Fibroblast of lung (primary cell): ENCODE measurements around the gene NCF4. TPM values are rescaled to one million over a fixed set of nuclear protein-coding genes. Genes with fewer than 3 reads are reported as not detected.

Source experiments
- DNase-seq, 2 donors: peaks; one replicate each; pipeline versions ENCODE4 v3.0.0 to v3.0.0-alpha.2; 2010; ENCODE audit warnings: low read depth in 2 of 2
- H2AFZ ChIP-seq: 2 replicates; pipeline ENCODE4 v1.5.1; 2012; ENCODE audit warnings: low read length, control low read depth, inconsistent platforms
- H3K27ac ChIP-seq: 2 replicates; pipeline ENCODE4 v1.5.1; 2011; ENCODE audit warnings: low read length, control low read depth; ENCODE audit not compliant: insufficient read depth
- H3K27me3 ChIP-seq: 2 replicates; pipeline ENCODE4 v1.5.1; 2011; ENCODE audit warnings: mild to moderate bottlenecking, low read length; ENCODE audit not compliant: control insufficient read depth, insufficient read depth
- H3K36me3 ChIP-seq: 2 replicates; pipeline ENCODE4 v1.5.1; 2011; ENCODE audit warnings: low read length; ENCODE audit not compliant: control insufficient read depth, insufficient read depth
- H3K4me1 ChIP-seq: 2 replicates; pipeline ENCODE4 v1.5.1; 2011; ENCODE audit warnings: low read length; ENCODE audit not compliant: control insufficient read depth, insufficient read depth; ENCODE audit errors: extremely low read depth
- H3K4me2 ChIP-seq: 2 replicates; pipeline ENCODE4 v1.5.1; 2011; ENCODE audit warnings: low read length, control low read depth; ENCODE audit not compliant: insufficient read depth; ENCODE audit errors: extremely low read depth
- H3K4me3 ChIP-seq, 4 experiments: fragments of 200-600 bp in 1 of 4; sonication (generic) in 1 of 4; replicated peaks in 1 of 4; 2 replicates each; pipeline ENCODE4 v1.5.1; 2011 to 2016; ENCODE audit warnings: low read length in 4 of 4, low read depth in 3 of 4, mild to moderate bottlenecking in 3 of 4, control low read depth in 2 of 4, inconsistent platforms in 1 of 4, mixed read lengths in 1 of 4; ENCODE audit not compliant: insufficient read depth in 1 of 4; ENCODE audit errors: control extremely low read depth in 1 of 4
- H3K79me2 ChIP-seq: 2 replicates; pipeline ENCODE4 v1.5.1; 2012; ENCODE audit warnings: mild to moderate bottlenecking, low read length, inconsistent platforms; ENCODE audit not compliant: control insufficient read depth, insufficient read depth
- H3K9ac ChIP-seq: 2 replicates; pipeline ENCODE4 v1.5.1; 2011; ENCODE audit warnings: mild to moderate bottlenecking, low read length, control low read depth; ENCODE audit not compliant: insufficient read depth
- H3K9me3 ChIP-seq: 2 replicates; pipeline ENCODE4 v1.5.1; 2012; ENCODE audit warnings: low read depth, low read length; ENCODE audit not compliant: control insufficient read depth, insufficient read depth
- H4K20me1 ChIP-seq: 2 replicates; pipeline ENCODE4 v1.5.1; 2011; ENCODE audit warnings: low read length; ENCODE audit not compliant: control insufficient read depth, insufficient read depth; ENCODE audit errors: extremely low read depth
- EZH2 ChIP-seq: IDR thresholded peaks from 2 replicates; pipeline ENCODE4 v1.5.1; 2012; ENCODE audit warnings: low read length, control low read depth, mild to moderate bottlenecking; ENCODE audit errors: missing control alignments
- polyA plus RNA-seq, 2 donors: library from polyadenylated mRNA; depleted of rRNA in 1 of 2; stranded (reverse) in 1 of 2; unstranded in 1 of 2; fragments of >200 nt; gene quantifications; 2 replicates each; pipeline ENCODE4 v1.2.1, GENCODE V29; 2011 to 2012; ENCODE audit warnings: missing spikeins in 1 of 2
- total RNA-seq: library from RNA; depleted of rRNA; stranded (reverse); fragments of >200 nt; gene quantifications from 2 replicates; pipeline ENCODE4 v1.2.1, GENCODE V29; 2014
- TF ChIP-seq, protein P1 (sequence below), 2 donors: IDR thresholded peaks in 1 of 2; conservative IDR thresholded peaks in 1 of 2; 1 replicate in 1 of 2; 2 replicates in 1 of 2; pipeline ENCODE4 v1.5.1; 2011 to 2012; ENCODE audit warnings: low read length in 2 of 2, control low read depth in 1 of 2, inconsistent platforms in 1 of 2, low read depth in 1 of 2, mild to moderate bottlenecking in 1 of 2

NCF4 gene
- total and polyA plus RNA-seq, 2 donors (not counting 1 experiment from before 2014, with no cell fraction given) = not detected

DNA sequence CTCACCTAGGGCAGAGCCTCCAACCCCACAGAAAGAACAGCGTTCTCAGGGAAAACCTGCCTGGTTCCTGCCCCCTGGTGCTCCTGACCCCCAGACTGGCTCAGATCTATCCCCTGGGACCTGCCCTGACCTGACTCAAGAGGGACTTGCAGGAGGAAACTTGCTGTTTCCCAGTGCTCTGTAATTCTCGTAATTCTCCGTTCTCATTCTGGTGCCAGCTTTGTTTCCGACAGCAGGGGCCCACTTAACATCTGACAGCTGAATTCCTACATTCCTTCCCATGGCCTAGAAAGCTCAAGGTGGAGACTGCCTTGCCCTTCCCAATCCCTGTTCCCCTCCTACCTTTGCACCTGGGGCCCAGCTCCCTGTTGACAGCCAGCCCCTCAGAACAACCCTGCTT lies 40.1 kb downstream of the NCF4 start:
- DNase-seq = no peak
- no peaks in the 10 kb centered on the region for H3K27me3 ChIP-seq
- H3K4me3 ChIP-seq = no peak overlapping the region
- no peak overlapping the region for H3K4me2 ChIP-seq
- no peak overlapping the region for H3K9ac ChIP-seq
- H3K36me3 ChIP-seq = no peaks in the 10 kb centered on the region
- TF ChIP-seq, protein P1, sequence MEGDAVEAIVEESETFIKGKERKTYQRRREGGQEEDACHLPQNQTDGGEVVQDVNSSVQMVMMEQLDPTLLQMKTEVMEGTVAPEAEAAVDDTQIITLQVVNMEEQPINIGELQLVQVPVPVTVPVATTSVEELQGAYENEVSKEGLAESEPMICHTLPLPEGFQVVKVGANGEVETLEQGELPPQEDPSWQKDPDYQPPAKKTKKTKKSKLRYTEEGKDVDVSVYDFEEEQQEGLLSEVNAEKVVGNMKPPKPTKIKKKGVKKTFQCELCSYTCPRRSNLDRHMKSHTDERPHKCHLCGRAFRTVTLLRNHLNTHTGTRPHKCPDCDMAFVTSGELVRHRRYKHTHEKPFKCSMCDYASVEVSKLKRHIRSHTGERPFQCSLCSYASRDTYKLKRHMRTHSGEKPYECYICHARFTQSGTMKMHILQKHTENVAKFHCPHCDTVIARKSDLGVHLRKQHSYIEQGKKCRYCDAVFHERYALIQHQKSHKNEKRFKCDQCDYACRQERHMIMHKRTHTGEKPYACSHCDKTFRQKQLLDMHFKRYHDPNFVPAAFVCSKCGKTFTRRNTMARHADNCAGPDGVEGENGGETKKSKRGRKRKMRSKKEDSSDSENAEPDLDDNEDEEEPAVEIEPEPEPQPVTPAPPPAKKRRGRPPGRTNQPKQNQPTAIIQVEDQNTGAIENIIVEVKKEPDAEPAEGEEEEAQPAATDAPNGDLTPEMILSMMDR (conservative IDR thresholded peaks at IDR 0.05 in 1 of 2, IDR thresholded peaks at IDR 0.05 in 1 of 2; ENCODE audit: low read depth in 1 of 2, low read length in 2 of 2) = no peak
- no peak for TF ChIP-seq EZH2
- H4K20me1 ChIP-seq = no peaks in the 10 kb centered on the region
- no peak overlapping the region for H3K27ac ChIP-seq
- H3K79me2 ChIP-seq = no peaks in the 10 kb centered on the region
- no peaks in the 10 kb centered on the region for H3K4me1 ChIP-seq
- no peak overlapping the region for H2AFZ ChIP-seq
- no peaks in the 10 kb centered on the region for H3K9me3 ChIP-seq

DNA sequence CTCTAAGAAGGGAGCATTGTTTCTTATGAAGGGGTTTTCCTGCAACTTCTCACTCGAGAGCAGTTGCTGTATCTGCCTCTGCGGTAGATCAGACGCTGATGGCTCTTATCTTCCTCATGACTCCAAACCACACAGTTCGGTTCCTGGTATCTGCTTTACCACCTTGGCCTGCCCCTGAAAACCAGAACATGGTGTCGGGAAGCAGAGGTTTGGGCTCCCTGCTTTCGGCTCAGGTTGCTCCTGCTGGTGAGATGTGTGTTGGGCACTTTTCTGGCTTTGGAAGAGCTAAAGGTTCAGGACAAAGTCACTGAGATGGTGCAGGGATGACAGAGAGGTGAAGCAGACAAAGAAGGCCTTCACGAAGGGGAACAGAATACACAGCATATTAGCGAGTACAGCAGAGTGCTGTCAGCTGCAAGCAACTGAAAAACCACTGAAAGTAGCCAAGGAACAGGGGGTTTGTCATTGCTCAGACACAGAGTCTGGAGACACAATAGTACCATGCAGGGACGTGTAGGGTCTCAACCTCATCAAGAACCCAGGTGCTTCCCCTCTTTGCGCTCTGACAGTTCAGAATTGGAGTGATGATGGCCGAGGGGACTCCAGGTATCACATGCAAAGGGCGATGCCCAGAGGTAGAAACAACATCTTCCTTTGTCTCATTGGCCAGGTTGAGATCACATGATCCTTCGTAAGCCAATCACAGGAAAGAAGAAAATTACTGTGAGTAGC lies 40.8 kb downstream of the NCF4 start:
- Histone ChIP-seq H3K27ac (no peak overlapping the region), H3K36me3 (no peaks in the 10 kb centered on the region), H3K9ac (no peak overlapping the region), H4K20me1 (no peaks in the 10 kb centered on the region), H3K27me3 (no peaks in the 10 kb centered on the region), H3K4me3 (no peak overlapping the region), H3K4me2 (no peak overlapping the region), H3K9me3 (no peaks in the 10 kb centered on the region), H2AFZ (no peak overlapping the region), H3K79me2 (no peaks in the 10 kb centered on the region), H3K4me1 (no peaks in the 10 kb centered on the region)
- no peak for DNase-seq
- no peak for TF ChIP-seq EZH2
- TF ChIP-seq, protein P1 (conservative IDR thresholded peaks at IDR 0.05 in 1 of 2, IDR thresholded peaks at IDR 0.05 in 1 of 2; ENCODE audit: low read depth in 1 of 2, low read length in 2 of 2) = no peak

DNA sequence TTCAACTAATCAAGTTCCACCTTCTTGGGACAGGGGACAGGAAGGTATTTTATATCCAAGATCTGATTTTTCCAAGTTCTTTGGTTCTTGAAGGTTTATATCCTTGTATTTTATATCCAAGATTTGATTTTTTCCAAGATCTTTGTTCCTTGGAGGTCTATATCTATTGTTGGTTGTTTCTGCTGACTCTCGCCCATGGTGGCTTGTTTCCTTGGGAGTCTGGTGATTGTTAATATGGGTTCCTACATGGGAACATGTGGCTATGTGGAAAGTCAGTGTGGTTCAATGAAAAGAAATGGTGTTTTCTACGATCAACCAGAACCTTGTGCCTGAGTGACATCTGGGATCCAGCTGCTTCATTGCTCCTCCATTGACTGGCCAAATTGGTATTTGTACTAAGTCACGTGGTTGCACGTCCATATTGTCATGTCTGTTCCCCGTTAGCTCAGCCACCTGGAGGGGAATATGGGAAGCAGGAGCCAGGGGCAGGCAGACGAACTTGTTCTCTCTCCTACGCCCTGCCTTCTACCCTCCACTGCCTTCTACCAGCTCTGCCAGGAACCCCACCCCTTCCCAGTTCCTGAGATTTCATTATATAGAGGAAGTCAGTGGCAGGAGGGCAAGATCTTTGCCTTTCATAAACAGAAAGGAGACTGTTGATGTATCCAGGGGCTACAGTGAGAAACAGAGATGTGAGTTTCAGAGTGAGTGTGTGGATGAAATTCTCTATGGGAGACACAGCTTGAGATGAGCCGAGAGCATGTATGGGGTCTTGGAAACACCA lies 41.5 kb downstream of the NCF4 start:
- Histone ChIP-seq H4K20me1 (no peaks in the 10 kb centered on the region), H2AFZ (no peak overlapping the region), H3K9me3 (no peaks in the 10 kb centered on the region), H3K27me3 (no peaks in the 10 kb centered on the region), H3K4me1 (no peaks in the 10 kb centered on the region), H3K9ac (no peak overlapping the region), H3K27ac (no peak overlapping the region), H3K4me3 (no peak overlapping the region), H3K36me3 (no peaks in the 10 kb centered on the region), H3K79me2 (no peaks in the 10 kb centered on the region), H3K4me2 (no peak overlapping the region)
- no peak for DNase-seq
- TF ChIP-seq, protein P1 (conservative IDR thresholded peaks at IDR 0.05 in 1 of 2, IDR thresholded peaks at IDR 0.05 in 1 of 2; ENCODE audit: low read depth in 1 of 2, low read length in 2 of 2) = no peak
- no peak for TF ChIP-seq EZH2
